Measurements from ENCODE around the gene PELI1.

Gene PELI1

GRCh38 chr2:64144057-64145013, at the start of gene PELI1:
TSS of gene PELI1 (minus strand) at chr2:64144420. CDS start at chr2:64108310, 36,110 bp downstream.
- peak; percentile 7; the same call in 1 of the 2 replicates for TF ChIP-seq CTCF (conservative IDR thresholded peaks at IDR 0.05; ENCODE audit: low read length)
- DNase-seq (ENCODE audit: low read depth): peak; percentile 89

GRCh38 chr2:64193491-64193890, 49.3 kb upstream of the PELI1 start:
- TF ChIP-seq CTCF (conservative IDR thresholded peaks at IDR 0.05; ENCODE audit: low read length): no peak
- DNase-seq (ENCODE audit: low read depth): no peak
- no peak overlapping the region for H3K4me3 ChIP-seq (ENCODE audit: low read length)

More at GRCh38 chr2:64144057-64145013, at the start of gene PELI1:
- H3K4me3 ChIP-seq (ENCODE audit: low read length): peak within 1 kb of the TSS; percentile 79

GRCh38 chr2:64192664-64193105, 48.5 kb upstream of the PELI1 start:
- no peak for TF ChIP-seq CTCF (conservative IDR thresholded peaks at IDR 0.05; ENCODE audit: low read length)
- no peak for DNase-seq (ENCODE audit: low read depth)

GRCh38 chr2:64192125-64192479, 47.9 kb upstream of the PELI1 start:
- H3K4me3 ChIP-seq (ENCODE audit: low read length): no peak overlapping the region

More at GRCh38 chr2:64192664-64193105, 48.5 kb upstream of the PELI1 start:
- no peak overlapping the region for H3K4me3 ChIP-seq (ENCODE audit: low read length)

GRCh38 chr2:64189586-64189985, 45.4 kb upstream of the PELI1 start:
- H3K4me3 ChIP-seq (ENCODE audit: low read length): no peak overlapping the region
- no peak for TF ChIP-seq CTCF (conservative IDR thresholded peaks at IDR 0.05; ENCODE audit: low read length)
- no peak for DNase-seq (ENCODE audit: low read depth)

More at GRCh38 chr2:64192125-64192479, 47.9 kb upstream of the PELI1 start:
- no peak for DNase-seq (ENCODE audit: low read depth)
- no peak for TF ChIP-seq CTCF (conservative IDR thresholded peaks at IDR 0.05; ENCODE audit: low read length)

- no peak for TF ChIP-seq CTCF (conservative IDR thresholded peaks at IDR 0.05; ENCODE audit: low read length)
- H3K4me3 ChIP-seq (ENCODE audit: low read length): no peak overlapping the region
These were observed 44.9 kb upstream of the PELI1 start for GRCh38 chr2:64189167-64189566.

More at GRCh38 chr2:64189167-64189566, 44.9 kb upstream of the PELI1 start:
- no peak for DNase-seq (ENCODE audit: low read depth)

All from AG10803 (cell line).